ENCODE results near the gene SFMBT2.
"Not testable (repeated sequence)": the region's sequence is repeated elsewhere in the genome, so short reads cannot be mapped to it uniquely, and the experiment has no call there.

Gene SFMBT2

GRCh38 chr10:7320072-7320471 is 90.8 kb downstream of the SFMBT2 start:
- no peak for DNase-seq (ENCODE audit: low spot score)

- DNase-seq (ENCODE audit: low spot score): no peak
Observed at GRCh38 chr10:7319632-7320031, 91.2 kb downstream of the SFMBT2 start.

GRCh38 chr10:7318836-7319235 is 92.0 kb downstream of the SFMBT2 start:
- no peak for DNase-seq (ENCODE audit: low spot score)

- no peak for DNase-seq (ENCODE audit: low spot score)
Observed at GRCh38 chr10:7317786-7318446, 92.9 kb downstream of the SFMBT2 start.

DNA sequence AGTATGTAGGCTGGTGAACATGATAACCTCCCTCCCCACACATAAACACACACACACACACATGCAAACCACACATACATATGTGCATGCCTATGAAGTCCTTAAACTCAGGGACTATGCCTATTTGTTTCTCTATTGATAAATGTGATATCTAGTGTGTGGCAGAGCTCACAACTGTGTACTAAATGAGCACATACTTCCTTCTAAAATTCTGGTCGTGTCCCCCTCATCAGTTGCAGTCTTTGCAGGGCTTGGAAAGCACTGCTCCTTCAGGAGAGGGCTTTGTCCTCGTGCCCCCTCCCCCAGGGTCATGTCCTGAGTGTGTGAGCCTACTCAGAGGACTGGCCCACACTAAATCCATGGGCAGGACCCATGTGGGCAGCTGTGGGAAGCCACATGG is 94.0 kb downstream of the SFMBT2 start:
- DNase-seq (ENCODE audit: low spot score): no peak

- DNase-seq (ENCODE audit: low spot score): no peak
Observed at GRCh38 chr10:7315906-7316305, 94.9 kb downstream of the SFMBT2 start.

DNA sequence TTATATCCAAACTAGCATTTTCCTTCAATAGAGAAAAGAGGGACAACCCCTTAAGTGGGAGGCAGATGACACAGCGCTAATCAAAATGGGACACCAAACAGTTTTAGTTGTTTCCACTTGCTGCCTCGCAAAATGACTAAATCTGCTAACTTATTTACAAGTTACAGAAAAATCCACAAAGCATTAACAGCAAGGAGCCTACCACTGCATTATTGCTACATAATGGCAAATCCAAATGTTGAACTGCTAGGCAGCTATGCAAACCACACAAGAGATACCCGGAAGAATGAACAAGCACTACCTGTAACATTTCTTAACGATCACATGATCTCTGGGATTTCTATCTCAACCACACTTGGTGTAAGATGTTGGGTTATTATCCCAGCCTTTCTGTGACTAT is 96.7 kb downstream of the SFMBT2 start:
- DNase-seq (ENCODE audit: low spot score): no peak

DNA sequence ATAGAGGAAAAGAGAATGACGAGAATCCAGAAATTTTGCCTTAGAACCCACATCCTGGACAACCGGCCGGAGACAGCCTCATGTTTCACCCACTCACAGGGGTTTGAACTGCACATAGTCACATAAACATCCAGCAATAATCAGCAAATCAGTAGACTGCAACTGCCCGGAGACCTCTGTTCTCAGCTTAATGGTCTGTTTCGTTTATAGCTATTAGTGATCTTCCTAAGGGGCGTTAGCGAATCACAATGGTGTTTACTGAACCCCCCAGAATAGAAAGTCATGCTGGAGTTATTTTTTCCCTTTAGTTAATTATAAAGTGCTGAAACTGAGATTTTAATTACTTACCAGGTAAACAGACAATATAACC is 98.4 kb downstream of the SFMBT2 start:
- DNase-seq (ENCODE audit: low spot score): no peak

DNA sequence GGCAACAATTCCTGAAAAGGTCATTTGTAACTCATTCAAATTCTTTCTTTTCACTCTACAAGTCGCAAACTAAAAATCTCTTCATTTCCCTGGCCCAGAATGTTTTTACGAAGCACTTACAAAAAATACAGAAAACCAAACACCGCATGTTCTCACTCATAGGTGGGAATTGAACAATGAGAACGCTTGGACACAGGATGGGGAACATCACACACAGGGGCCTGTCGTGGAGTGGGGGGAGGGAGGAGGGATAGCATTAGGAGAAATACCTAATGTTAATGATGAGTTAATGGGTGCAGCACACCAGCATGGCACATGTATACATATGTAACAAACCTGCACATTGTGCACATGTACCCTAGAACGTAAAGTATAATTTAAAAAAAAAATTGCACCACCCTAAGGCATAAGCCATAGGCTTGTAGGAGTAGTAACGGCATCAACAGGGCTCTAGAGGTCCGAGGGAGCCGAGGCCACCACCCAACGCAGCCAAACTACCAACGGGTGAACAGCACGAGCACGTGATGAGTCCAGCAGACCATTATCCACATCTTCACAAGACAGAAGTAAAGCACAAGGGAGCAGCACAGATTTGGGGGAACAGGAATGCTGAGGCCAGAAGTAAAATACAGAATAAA is 98.9 kb downstream of the SFMBT2 start:
- not testable (repeated sequence) for DNase-seq (ENCODE audit: low spot score)

DNA sequence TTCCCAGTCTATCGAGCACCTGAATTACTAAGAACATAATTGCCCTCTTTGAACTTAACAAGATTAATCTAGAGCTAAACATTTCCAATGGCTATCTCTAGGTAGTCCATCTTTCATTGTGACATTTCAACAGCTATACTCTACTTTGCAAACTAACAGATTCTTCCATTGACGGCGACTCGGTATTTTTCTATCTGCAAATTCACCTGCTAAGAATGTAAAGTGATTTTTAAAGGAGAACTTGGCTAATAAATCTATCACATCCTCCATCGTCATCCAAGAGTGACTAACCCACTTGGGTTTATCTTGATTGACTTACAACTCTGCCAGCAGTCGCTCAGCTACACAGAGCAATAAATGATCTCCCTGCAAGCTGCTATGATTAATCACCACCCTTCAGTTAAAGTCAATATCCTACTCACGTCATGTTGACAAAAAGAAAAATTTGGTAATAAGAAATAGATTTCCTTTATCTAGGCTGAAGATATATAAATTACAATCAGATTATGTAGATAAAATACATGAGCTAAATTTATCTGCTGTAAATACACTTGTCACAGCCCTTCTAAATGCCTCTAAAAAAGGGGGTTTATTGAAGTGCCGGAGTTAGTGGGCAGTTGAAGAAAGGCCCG is 99.5 kb downstream of the SFMBT2 start:
- no peak for DNase-seq (ENCODE audit: low spot score)

- DNase-seq (ENCODE audit: low spot score): no peak
Observed at GRCh38 chr10:7310076-7310475, 100.8 kb downstream of the SFMBT2 start.

DNA sequence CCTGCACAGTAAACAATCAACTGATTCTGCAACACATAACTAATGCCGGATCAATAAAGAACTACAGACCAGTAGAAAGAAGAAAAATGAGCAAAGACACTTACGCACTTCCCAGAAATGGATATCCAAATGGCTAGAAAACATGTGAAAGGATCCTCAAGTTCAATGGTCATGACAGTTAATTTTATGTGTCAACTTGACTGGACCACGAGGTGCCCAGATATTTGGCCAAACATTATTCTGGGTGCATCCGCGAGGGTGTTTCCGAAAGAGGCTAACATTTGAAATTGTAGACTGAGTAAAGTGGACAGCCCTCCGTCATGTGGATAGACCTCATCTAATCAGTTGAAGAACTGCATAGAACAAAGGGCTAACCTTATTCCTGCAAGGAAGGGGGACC is 102.0 kb downstream of the SFMBT2 start:
- no peak for DNase-seq (ENCODE audit: low spot score)

GRCh38 chr10:7306616-7307015 is 104.2 kb downstream of the SFMBT2 start:
- no peak for DNase-seq (ENCODE audit: low spot score)

- no peak for DNase-seq (ENCODE audit: low spot score)
Observed at GRCh38 chr10:7306147-7306546, 104.7 kb downstream of the SFMBT2 start.

DNA sequence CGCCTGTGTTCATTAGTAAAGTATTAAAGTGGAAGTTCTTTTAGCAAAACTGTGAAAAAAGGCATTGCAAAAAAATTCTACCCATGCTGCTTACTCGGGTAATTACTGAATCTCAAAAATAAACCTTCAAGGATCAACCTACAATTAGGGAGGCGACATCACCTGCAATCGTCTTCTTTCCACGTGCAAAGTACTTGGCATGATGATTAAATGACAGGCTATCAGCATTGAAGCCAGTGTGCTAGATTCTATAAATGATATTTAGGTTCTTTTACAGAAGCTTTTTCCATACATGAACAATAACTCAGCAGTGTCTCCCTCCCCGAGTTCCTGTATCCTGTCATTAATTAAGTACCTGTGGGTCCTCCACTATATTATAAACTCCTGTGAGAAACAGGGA is 105.8 kb downstream of the SFMBT2 start:
- DNase-seq (ENCODE audit: low spot score): no peak

DNA sequence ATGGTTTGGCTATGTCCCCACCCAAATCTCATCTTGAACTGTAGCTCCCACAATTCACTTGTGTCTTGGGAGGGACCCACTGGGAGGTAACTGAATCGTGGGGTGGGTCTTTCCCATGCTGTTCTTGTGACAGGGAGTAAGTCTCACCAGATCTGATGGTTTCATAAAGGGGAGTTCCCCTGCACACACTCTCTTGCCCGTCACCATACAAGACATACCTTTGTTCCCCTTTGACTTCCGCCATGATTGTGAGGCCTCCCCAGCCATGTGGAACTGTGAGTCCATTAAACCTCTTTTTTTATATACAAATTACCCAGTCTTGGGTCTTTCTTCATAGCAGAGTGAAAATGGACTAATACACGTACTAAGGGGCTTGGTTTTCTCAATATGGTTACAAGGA is 106.7 kb downstream of the SFMBT2 start:
- DNase-seq (ENCODE audit: low spot score): no peak

DNA sequence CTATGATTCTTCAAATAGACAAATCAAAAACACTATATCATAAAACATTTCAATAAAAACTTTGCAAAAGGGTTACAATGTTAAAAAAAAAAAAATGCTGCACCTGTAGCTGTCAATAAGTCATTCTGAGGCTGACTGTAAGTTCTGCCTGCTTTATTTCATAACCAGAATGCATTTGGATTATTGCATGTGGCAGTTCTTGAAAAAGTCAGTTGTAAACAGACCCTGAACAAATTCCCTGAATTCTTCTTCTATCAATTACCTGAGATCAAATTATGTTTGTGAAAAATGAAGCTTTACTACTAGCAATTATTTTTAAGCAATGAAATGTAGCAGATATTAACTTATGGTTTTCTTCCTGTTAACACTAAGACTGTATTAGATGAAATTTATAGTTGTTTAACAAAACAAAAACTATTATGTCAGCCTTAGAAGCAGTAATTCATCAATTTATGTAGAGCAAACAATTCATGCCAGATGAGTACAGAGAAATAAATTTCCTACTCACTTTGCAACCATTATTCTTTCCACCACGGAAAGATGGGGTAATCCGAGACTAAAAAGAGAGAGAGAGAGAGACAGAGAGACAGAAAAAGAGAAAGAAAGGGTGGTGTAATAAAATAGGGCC is 107.8 kb downstream of the SFMBT2 start:
- no peak for DNase-seq (ENCODE audit: low spot score)

DNA sequence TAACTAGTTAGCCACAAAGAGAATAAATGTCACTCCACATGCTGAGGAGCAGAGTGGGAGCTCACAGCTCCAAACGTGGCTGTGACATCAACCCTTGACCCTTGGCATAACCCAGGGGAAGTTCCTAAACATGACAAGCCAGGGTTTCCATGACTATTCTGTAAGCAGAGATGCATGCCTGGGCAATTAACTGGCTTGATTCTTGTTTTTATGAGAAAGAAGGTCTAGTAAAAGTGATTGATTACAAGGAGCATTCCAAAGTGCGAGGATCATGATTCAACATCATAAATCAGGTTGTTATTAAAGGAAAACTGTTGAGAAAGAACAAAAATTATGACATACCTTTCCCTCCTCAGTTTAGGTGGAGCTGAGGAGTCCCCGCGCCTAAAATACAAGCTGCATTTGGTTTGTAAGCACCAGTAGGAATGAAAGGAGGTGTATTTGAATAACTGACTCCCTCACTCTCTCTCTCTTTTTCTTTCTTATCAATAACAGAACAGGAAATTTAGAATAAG is 108.4 kb downstream of the SFMBT2 start:
- no peak for DNase-seq (ENCODE audit: low spot score)

DNA sequence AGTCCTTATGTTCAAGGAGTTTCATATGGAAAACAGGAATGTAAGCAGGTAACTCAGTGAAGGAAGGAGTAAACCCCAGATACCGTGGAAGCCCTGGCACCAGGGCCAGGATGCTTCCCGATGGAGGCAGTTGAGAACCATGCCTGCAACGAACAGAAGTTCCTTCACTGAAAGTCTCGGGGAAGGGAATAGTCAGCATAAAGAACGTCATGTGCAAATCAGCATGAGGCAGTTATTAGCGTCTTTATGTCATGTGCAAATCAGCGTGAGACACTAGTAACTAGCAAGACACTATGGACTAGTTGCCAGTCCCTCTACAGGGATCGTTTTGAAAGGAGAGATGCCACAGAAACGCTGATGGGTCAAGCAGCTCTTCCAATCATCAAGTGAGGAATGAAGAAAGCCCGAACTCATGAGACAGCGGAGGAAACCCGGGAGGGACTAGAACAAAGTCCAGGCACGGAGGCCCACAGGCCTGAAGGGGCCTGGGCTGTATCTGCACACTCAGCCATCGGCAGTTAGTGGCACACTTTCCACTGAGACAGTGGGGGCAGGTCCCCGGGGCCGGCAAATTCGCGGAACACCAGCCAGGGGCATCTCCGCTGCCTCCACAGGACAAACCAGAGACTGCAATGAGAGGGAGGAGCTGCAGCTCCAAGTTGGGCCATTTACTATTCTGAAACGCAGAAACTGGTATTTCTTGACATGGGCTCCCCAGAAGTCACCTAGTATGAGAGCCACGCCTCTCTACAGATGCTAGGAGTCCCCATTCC is 109.6 kb downstream of the SFMBT2 start:
- DNase-seq (ENCODE audit: low spot score): no peak

GRCh38 chr10:7300384-7300971 is 110.4 kb downstream of the SFMBT2 start:
- DNase-seq (ENCODE audit: low spot score): no peak

DNA sequence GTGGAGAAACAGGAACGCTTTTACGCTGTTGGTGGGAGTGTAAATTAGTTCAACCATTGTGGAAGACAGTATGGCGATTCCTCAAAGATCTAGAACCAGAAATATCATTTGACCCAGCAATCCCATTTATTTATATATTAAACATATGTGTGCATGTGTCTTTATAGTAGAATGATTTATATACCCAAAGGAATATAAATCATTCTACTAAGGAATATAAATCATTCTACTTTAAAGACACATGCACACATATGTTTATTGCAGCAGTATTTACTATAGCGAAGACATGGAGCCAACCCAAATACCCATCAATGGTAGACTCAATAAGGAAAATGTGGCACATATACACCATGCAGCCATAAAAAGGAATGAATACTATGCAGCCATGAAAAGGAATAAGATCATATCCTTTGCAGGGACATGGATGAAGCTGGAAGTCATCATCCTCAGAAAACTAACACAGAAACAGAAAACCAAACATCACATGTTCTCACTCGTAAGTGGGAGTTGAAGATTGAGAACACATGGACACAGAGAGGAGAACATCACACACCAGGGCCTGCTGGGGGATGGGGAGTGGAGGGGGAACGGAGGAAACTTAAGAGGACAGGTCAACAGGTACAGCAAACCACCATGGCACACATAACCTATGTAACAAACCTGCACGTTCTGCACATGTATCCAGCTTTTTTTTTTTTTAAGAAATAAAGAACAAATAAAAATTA is 111.1 kb downstream of the SFMBT2 start:
- DNase-seq (ENCODE audit: low spot score): not testable (repeated sequence)
